A549 (cell line): ENCODE results near the gene TOR2A. TPM values are rescaled to one million over a fixed set of nuclear protein-coding genes. Genes with fewer than 3 reads are reported as not detected.

ENCODE experiments used
- ATAC-seq, 2 experiments: fragments of 200-7000 bp in 1 of 2; fragments of >200 bp in 1 of 2; cut with Nextera tagmentation in 1 of 2; cut with Tn5 transposase in 1 of 2; 3 replicates each; pipeline versions ENCODE4 v1.8.0 to v1.9.1; 2018 to 2020; ENCODE audit warnings: mild to moderate bottlenecking in 1 of 2, moderate library complexity in 1 of 2
- CTCF ChIA-PET: fragments of 300-600 bp; sonication (Branson Sonifier 250); formaldehyde crosslinking; extraction: SDS; loops from one replicate; lab custom pipeline; 2021; ENCODE audit warnings: antibody characterized with exemption, inconsistent platforms; lab: Yijun Ruan, JAX
- POLR2A ChIA-PET: fragments of 350-600 bp; formaldehyde crosslinking; extraction: SDS; loops from one replicate; lab custom pipeline; 2021; ENCODE audit warnings: antibody characterized with exemption, inconsistent platforms; lab: Yijun Ruan, JAX
- DNase-seq, 2 experiments: peaks; one replicate each; pipeline versions ENCODE4 v3.0.0 to v3.0.0-alpha.2; 2011 to 2016; ENCODE audit warnings: low read depth in 1 of 2, low spot score in 1 of 2
- FAIRE-seq: peaks from 2 replicates; lab custom pipeline; 2011; peaks lifted over from hg19 to GRCh38; lab: Jason Lieb, UNC
- H3K27ac ChIP-seq, 2 experiments: fragments of >200 bp; sonication (Bioruptor Twin); formaldehyde crosslinking; 3 replicates each; pipeline ENCODE4 v1.5.1; 2016 to 2017
- H3K4me1 ChIP-seq: fragments of >200 bp; sonication (Bioruptor Twin); formaldehyde crosslinking; 3 replicates; pipeline ENCODE4 v1.6.1; 2016
- H3K4me2 ChIP-seq: fragments of >200 bp; sonication (Bioruptor Twin); formaldehyde crosslinking; 3 replicates; pipeline ENCODE4 v1.6.1; 2016
- H3K4me3 ChIP-seq: fragments of >200 bp; sonication (Bioruptor Twin); formaldehyde crosslinking; 3 replicates; pipeline ENCODE4 v1.5.1; 2016
- H3K9me3 ChIP-seq: fragments of >200 bp; sonication (Bioruptor Twin); formaldehyde crosslinking; 3 replicates; pipeline ENCODE4 v1.6.1; 2016
- CBX8 ChIP-seq: fragments of 200-600 bp; sonication (generic); IDR thresholded peaks from 2 replicates; pipeline ENCODE4 v1.6.1; 2016
- CEBPB ChIP-seq, 2 experiments: fragments of >200 bp in 1 of 2; sonication (Bioruptor Twin) in 1 of 2; formaldehyde crosslinking in 1 of 2; IDR thresholded peaks; 2 replicates each; pipeline ENCODE4 v1.6.1; 2012 to 2016
- CHD2 ChIP-seq: fragments of 150-350 bp; IDR thresholded peaks from 2 replicates; pipeline ENCODE4 v1.6.1; 2014; ENCODE audit warnings: low read length; ENCODE audit not compliant: partially characterized antibody
- ESRRA ChIP-seq: fragments of 150-350 bp; IDR thresholded peaks from 2 replicates; pipeline ENCODE4 v1.6.1; 2014; ENCODE audit warnings: mild to moderate bottlenecking, low read length, borderline replicate concordance
- FOXS1 ChIP-seq: fragments of 250-450 bp; sonication (Bioruptor Pico); IDR thresholded peaks from 2 replicates; pipeline ENCODE4 v1.5.0; 2020; ENCODE audit warnings: mild to moderate bottlenecking, moderate library complexity
- HOXB5 ChIP-seq: fragments of 250-450 bp; sonication (Bioruptor Pico); IDR thresholded peaks from 2 replicates; pipeline ENCODE4 v1.5.0; 2020; ENCODE audit warnings: mild to moderate bottlenecking, moderate library complexity
- JUNB ChIP-seq: fragments of >200 bp; sonication (Bioruptor Twin); formaldehyde crosslinking; IDR thresholded peaks from 2 replicates; pipeline ENCODE4 v1.6.1; 2016
- MAZ ChIP-seq: fragments of 150-350 bp; IDR thresholded peaks from 2 replicates; pipeline ENCODE4 v1.6.1; 2014; ENCODE audit warnings: antibody characterized with exemption, low read depth, low read length, borderline replicate concordance
- NPAS2 ChIP-seq: fragments of 250-450 bp; sonication (Bioruptor Pico); IDR thresholded peaks from 2 replicates; pipeline ENCODE4 v1.8.0; 2022; ENCODE audit warnings: mild to moderate bottlenecking, moderate library complexity, borderline replicate concordance
- SREBF2 ChIP-seq: fragments of 450-650 bp; IDR thresholded peaks from 2 replicates; pipeline ENCODE4 v1.6.1; 2014; ENCODE audit warnings: mild to moderate bottlenecking, moderate library complexity
- ZSCAN20 ChIP-seq: fragments of 250-450 bp; sonication (Bioruptor Pico); IDR thresholded peaks from 2 replicates; pipeline ENCODE4 v1.8.0; 2022; ENCODE audit warnings: mild to moderate bottlenecking, moderate library complexity
- WGBS: methylation state at CpG from one replicate; pipeline ENCODE4 v1.1.6; 2017; ENCODE audit errors: missing lambda C conversion rate; 5-methylcytosine and 5-hydroxymethylcytosine counted together
- polyA plus RNA-seq, 4 experiments: library from polyadenylated mRNA; depleted of rRNA in 3 of 4; stranded (reverse); fragments of >200 nt; fragmentation: RNase III in 1 of 4; extraction: RNeasy Plus Mini Kit Qiagen cat#74134 plus additional on column Dnase treatment in 1 of 4; gene quantifications; 2 replicates in 3 of 4; 3 replicates in 1 of 4; pipeline ENCODE4 v1.2.3, GENCODE V29; 2011 to 2017
- TF ChIP-seq, protein P1 (sequence below): fragments of >200 bp; sonication (Bioruptor Twin); formaldehyde crosslinking; IDR thresholded peaks from 2 replicates; pipeline ENCODE4 v1.6.1; 2016
- TF ChIP-seq, protein P2 (sequence below): fragments of 250-450 bp; sonication (Bioruptor Pico); IDR thresholded peaks from 2 replicates; pipeline ENCODE4 v1.5.0; 2020; ENCODE audit warnings: low read depth, mild to moderate bottlenecking, moderate library complexity
- TF ChIP-seq, protein P3 (sequence below): IDR thresholded peaks from 2 replicates; pipeline ENCODE4 v1.6.1; 2012; ENCODE audit warnings: low read depth, borderline replicate concordance
- TF ChIP-seq, protein P4 (sequence below): fragments of >200 bp; sonication (Bioruptor Twin); formaldehyde crosslinking; IDR thresholded peaks from 3 replicates; pipeline ENCODE4 v1.5.1; 2016
- TF ChIP-seq, protein P5 (sequence below): IDR thresholded peaks from 2 replicates; pipeline ENCODE4 v1.6.1; 2012
- TF ChIP-seq, protein P6 (sequence below): fragments of 200-600 bp; sonication (generic); IDR thresholded peaks from 2 replicates; pipeline ENCODE4 v1.6.1; 2016; ENCODE audit warnings: antibody characterized with exemption, mild to moderate bottlenecking, moderate library complexity

The TOR2A gene
- polyA plus RNA-seq, 2 of the 4 experiments (the other 2 are of a cell fraction), result 4.9 to 9.6 TPM

DNA sequence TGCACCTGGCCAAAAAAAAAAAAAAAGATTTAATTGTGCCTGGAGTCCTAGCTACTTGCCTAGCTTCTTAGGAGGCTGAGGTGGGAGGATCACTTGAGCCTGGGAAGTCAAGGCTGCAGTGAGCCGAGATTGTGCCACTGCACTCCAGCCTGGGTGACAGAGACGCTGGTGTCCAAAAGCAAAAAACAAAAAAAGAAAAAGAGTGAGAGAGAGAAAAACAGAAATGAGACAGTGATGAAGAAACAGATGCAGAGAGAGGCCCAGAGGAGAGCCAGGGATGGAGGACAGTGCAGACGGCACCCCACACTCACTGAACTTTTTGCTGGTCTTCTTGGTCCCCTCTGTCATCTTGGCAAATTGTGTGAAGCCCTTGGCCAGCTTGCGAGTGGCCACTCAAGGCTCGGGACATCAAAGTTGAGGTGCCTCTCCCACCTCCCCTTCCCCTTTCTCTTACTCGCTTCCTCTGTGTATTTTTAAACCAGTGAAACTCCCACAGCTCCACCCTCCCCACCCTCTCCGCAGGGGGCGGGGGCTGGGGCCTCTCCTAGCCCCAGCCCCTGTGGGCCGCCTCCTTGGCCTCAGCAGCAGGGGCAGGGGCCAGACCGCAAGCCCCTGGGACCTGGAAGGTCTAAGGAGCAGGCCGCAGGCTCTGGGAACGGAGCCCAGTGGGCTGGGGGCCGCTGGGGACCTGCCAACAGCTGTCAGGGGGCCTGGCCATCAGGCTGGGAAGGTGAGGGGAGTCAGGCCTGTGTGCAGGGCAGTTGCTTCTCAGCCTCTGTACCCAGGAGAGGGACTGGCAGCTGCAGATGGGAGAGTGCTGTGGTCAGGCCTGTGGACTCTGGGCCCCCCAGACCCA, 43.4 kb upstream of the TOR2A start, which contains the start of gene SH2D3C (continued):
- TF ChIP-seq, protein P1, sequence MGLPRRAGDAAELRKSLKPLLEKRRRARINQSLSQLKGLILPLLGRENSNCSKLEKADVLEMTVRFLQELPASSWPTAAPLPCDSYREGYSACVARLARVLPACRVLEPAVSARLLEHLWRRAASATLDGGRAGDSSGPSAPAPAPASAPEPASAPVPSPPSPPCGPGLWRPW, result no peak
- TF ChIP-seq FOXS1 (no peak), ESRRA (no peak)
- TF ChIP-seq, protein P2, sequence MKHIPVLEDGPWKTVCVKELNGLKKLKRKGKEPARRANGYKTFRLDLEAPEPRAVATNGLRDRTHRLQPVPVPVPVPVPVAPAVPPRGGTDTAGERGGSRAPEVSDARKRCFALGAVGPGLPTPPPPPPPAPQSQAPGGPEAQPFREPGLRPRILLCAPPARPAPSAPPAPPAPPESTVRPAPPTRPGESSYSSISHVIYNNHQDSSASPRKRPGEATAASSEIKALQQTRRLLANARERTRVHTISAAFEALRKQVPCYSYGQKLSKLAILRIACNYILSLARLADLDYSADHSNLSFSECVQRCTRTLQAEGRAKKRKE (CRISPR knock-in tag), result no peak
- TF ChIP-seq, all 56 proteins: peak for 0

DNA sequence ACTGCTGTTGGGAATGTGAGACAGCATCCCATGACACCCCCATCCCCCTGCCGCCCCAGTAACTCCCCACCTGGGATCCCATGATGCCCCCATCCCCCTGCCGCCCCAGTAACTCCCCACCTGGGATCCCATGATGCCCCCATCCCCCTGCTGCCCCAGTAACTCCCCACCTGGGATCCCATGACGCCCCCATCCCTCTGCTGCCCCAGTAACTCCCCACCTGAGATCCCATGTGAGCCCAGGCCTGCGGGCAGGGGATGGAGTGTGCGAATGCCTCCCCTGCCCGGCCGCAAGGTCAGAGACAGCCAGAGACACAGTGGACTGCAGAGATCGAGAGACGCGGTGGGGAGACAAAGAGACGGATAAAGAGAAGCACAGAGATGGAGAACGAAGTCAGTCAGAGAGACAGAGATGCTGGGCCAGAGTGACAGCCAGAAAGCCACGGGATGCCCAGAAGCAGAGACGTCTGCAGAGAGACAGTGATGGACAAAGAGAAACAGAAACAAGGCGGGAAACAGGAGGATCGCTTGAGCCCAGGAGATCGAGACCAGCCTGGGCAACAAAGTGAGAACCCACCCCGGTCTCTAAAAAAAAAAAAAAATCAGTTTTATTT, 42.4 kb upstream of the TOR2A start:
- no peaks in the 10 kb centered on the region for H3K9me3 ChIP-seq

More for the DNA sequence above, 42.4 kb upstream of the TOR2A start:
- no peak overlapping the region for H3K27ac ChIP-seq
- H3K4me2 ChIP-seq, result no peak overlapping the region
- ChIA-PET POLR2A (no interaction called here), CTCF (interaction anchor here (0.5 to 12.1 kb wide), 7 partner anchors 9 to 297 kb away, joined by 3 to 157 read pairs (median 3); partner anchors contain the start of genes SLC25A25 and TOR2A)
- WGBS, result 80% methylated on average over 15 of the region's 18 CpGs
- no peak for ATAC-seq
- no peak overlapping the region for H3K4me3 ChIP-seq
- peaks cover 9% of the 10 kb centered on the region; the same call in 2 of the 3 replicates for H3K4me1 ChIP-seq
- TF ChIP-seq HOXB5 (CRISPR knock-in tag) (no peak), NPAS2 (no peak), CHD2 (no peak), SREBF2 (no peak), JUNB (no peak), ZSCAN20 (CRISPR knock-in tag) (no peak), CEBPB (IDR thresholded peaks at IDR 0.05) (no peak), CBX8 (no peak), MAZ (no peak)
- TF ChIP-seq, protein P3, sequence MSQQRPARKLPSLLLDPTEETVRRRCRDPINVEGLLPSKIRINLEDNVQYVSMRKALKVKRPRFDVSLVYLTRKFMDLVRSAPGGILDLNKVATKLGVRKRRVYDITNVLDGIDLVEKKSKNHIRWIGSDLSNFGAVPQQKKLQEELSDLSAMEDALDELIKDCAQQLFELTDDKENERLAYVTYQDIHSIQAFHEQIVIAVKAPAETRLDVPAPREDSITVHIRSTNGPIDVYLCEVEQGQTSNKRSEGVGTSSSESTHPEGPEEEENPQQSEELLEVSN, result no peak
- TF ChIP-seq, protein P4, sequence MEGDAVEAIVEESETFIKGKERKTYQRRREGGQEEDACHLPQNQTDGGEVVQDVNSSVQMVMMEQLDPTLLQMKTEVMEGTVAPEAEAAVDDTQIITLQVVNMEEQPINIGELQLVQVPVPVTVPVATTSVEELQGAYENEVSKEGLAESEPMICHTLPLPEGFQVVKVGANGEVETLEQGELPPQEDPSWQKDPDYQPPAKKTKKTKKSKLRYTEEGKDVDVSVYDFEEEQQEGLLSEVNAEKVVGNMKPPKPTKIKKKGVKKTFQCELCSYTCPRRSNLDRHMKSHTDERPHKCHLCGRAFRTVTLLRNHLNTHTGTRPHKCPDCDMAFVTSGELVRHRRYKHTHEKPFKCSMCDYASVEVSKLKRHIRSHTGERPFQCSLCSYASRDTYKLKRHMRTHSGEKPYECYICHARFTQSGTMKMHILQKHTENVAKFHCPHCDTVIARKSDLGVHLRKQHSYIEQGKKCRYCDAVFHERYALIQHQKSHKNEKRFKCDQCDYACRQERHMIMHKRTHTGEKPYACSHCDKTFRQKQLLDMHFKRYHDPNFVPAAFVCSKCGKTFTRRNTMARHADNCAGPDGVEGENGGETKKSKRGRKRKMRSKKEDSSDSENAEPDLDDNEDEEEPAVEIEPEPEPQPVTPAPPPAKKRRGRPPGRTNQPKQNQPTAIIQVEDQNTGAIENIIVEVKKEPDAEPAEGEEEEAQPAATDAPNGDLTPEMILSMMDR, result no peak
- TF ChIP-seq, protein P5, sequence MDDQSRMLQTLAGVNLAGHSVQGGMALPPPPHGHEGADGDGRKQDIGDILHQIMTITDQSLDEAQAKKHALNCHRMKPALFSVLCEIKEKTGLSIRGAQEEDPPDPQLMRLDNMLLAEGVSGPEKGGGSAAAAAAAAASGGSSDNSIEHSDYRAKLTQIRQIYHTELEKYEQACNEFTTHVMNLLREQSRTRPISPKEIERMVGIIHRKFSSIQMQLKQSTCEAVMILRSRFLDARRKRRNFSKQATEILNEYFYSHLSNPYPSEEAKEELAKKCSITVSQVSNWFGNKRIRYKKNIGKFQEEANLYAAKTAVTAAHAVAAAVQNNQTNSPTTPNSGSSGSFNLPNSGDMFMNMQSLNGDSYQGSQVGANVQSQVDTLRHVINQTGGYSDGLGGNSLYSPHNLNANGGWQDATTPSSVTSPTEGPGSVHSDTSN, result no peak
- TF ChIP-seq, protein P2 (CRISPR knock-in tag), result no peak
- TF ChIP-seq, protein P6, sequence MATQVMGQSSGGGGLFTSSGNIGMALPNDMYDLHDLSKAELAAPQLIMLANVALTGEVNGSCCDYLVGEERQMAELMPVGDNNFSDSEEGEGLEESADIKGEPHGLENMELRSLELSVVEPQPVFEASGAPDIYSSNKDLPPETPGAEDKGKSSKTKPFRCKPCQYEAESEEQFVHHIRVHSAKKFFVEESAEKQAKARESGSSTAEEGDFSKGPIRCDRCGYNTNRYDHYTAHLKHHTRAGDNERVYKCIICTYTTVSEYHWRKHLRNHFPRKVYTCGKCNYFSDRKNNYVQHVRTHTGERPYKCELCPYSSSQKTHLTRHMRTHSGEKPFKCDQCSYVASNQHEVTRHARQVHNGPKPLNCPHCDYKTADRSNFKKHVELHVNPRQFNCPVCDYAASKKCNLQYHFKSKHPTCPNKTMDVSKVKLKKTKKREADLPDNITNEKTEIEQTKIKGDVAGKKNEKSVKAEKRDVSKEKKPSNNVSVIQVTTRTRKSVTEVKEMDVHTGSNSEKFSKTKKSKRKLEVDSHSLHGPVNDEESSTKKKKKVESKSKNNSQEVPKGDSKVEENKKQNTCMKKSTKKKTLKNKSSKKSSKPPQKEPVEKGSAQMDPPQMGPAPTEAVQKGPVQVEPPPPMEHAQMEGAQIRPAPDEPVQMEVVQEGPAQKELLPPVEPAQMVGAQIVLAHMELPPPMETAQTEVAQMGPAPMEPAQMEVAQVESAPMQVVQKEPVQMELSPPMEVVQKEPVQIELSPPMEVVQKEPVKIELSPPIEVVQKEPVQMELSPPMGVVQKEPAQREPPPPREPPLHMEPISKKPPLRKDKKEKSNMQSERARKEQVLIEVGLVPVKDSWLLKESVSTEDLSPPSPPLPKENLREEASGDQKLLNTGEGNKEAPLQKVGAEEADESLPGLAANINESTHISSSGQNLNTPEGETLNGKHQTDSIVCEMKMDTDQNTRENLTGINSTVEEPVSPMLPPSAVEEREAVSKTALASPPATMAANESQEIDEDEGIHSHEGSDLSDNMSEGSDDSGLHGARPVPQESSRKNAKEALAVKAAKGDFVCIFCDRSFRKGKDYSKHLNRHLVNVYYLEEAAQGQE, result no peak
- DNase-seq, result no peak
- FAIRE-seq, result no peak
